ENCODE measurements around the gene STAT6. TPM values are rescaled to one million over a fixed set of nuclear protein-coding genes. Genes with fewer than 3 reads are reported as not detected.
"Not testable (repeated sequence)": the region's sequence is repeated elsewhere in the genome, so short reads cannot be mapped to it uniquely, and the experiment has no call there.

Gene STAT6
- total and polyA plus RNA-seq, 2 donors (not counting 1 experiment from before 2014, with no cell fraction given): 103 to 123 TPM

DNA sequence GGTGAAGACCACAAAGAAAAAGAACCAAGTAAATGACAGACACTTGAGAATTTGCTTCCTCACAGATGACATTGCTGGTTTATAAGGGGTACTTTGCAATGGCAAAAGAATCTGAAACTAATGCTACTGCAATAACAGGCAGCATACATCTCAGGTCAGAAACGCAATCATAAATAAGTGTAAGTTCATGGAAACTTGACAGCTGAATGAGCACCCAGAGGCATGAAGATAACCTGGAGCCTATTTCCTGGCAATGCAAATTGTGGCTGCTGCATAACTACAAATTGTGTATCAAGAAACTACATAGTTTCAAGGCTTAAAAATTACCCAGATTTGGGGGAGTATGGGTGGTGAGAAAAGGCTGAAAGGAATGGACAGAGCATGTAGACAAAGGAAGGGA is 52.7 kb downstream of the STAT6 start:
- Histone ChIP-seq H4K20me1 (ENCODE audit: control insufficient read depth, extremely low read depth, insufficient read depth, low read length) (no peaks in the 10 kb centered on the region), H3K9ac (ENCODE audit: insufficient read depth, low read length) (no peak overlapping the region), H3K79me2 (ENCODE audit: control insufficient read depth, insufficient read depth, low read length) (no peaks in the 10 kb centered on the region), H3K4me1 (ENCODE audit: control insufficient read depth, extremely low read depth, insufficient read depth, low read length) (no peaks in the 10 kb centered on the region), H3K4me3 (replicated peaks in 1 of 4; ENCODE audit: control extremely low read depth in 1 of 4, insufficient read depth in 1 of 4, low read depth in 3 of 4, low read length in 4 of 4) (no peak overlapping the region), H3K27ac (ENCODE audit: insufficient read depth, low read length) (no peak overlapping the region), H3K36me3 (ENCODE audit: control insufficient read depth, insufficient read depth, low read length) (peaks cover 5% of the 10 kb centered on the region), H2AFZ (ENCODE audit: low read length) (no peak overlapping the region), H3K9me3 (ENCODE audit: control insufficient read depth, insufficient read depth, low read depth, low read length) (no peaks in the 10 kb centered on the region), H3K27me3 (ENCODE audit: control insufficient read depth, insufficient read depth, low read length) (no peaks in the 10 kb centered on the region), H3K4me2 (ENCODE audit: extremely low read depth, insufficient read depth, low read length) (no peak overlapping the region)
- DNase-seq (ENCODE audit: low read depth in 2 of 2): no peak
- TF ChIP-seq EZH2 (IDR thresholded peaks at IDR 0.05; ENCODE audit: low read length, missing control alignments): no peak
- TF ChIP-seq, protein P1, sequence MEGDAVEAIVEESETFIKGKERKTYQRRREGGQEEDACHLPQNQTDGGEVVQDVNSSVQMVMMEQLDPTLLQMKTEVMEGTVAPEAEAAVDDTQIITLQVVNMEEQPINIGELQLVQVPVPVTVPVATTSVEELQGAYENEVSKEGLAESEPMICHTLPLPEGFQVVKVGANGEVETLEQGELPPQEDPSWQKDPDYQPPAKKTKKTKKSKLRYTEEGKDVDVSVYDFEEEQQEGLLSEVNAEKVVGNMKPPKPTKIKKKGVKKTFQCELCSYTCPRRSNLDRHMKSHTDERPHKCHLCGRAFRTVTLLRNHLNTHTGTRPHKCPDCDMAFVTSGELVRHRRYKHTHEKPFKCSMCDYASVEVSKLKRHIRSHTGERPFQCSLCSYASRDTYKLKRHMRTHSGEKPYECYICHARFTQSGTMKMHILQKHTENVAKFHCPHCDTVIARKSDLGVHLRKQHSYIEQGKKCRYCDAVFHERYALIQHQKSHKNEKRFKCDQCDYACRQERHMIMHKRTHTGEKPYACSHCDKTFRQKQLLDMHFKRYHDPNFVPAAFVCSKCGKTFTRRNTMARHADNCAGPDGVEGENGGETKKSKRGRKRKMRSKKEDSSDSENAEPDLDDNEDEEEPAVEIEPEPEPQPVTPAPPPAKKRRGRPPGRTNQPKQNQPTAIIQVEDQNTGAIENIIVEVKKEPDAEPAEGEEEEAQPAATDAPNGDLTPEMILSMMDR (conservative IDR thresholded peaks at IDR 0.05 in 1 of 2, IDR thresholded peaks at IDR 0.05 in 1 of 2; ENCODE audit: low read depth in 1 of 2, low read length in 2 of 2): no peak

DNA sequence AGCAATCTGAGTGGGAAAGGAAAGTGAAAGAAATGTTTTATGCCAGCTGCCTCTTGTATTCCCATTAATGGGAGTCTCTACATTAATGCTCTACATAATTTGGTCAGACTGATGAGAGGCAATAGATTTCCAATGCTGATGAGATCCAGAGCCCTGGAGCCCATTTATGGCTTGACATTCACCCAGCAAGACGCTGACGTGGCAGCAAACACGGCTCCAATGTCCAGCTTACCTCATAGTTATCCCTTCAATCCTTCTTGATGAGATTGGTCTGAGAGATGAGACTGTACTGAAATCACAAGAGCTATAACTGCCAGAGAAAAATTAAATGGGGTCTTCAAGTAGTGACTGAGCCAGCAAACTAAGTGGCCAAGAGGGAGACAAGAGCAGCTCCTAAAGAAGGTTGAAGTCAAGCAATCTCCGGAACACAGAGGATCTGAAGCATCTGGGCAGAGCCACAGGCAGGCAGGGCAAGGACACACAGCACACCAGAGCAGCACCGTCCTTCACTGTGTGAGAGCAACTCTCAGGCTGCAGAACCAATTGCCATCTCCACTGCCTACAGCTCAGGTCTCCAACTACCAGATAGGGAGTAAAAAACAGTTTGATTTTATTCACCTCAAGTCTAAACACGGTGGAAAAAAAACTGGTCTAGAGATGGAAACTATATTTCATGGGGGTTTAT is 54.0 kb downstream of the STAT6 start:
- Histone ChIP-seq H3K27ac (ENCODE audit: insufficient read depth, low read length) (no peak overlapping the region), H3K4me2 (ENCODE audit: extremely low read depth, insufficient read depth, low read length) (no peak overlapping the region), H2AFZ (ENCODE audit: low read length) (no peak overlapping the region), H3K9ac (ENCODE audit: insufficient read depth, low read length) (no peak overlapping the region), H4K20me1 (ENCODE audit: control insufficient read depth, extremely low read depth, insufficient read depth, low read length) (no peaks in the 10 kb centered on the region), H3K9me3 (ENCODE audit: control insufficient read depth, insufficient read depth, low read depth, low read length) (no peaks in the 10 kb centered on the region), H3K4me3 (replicated peaks in 1 of 4; ENCODE audit: control extremely low read depth in 1 of 4, insufficient read depth in 1 of 4, low read depth in 3 of 4, low read length in 4 of 4) (no peak overlapping the region), H3K27me3 (ENCODE audit: control insufficient read depth, insufficient read depth, low read length) (no peaks in the 10 kb centered on the region), H3K79me2 (ENCODE audit: control insufficient read depth, insufficient read depth, low read length) (no peaks in the 10 kb centered on the region), H3K36me3 (ENCODE audit: control insufficient read depth, insufficient read depth, low read length) (peaks cover 5% of the 10 kb centered on the region), H3K4me1 (ENCODE audit: control insufficient read depth, extremely low read depth, insufficient read depth, low read length) (no peaks in the 10 kb centered on the region)
- DNase-seq (ENCODE audit: low read depth in 2 of 2): no peak
- no peak for TF ChIP-seq EZH2 (IDR thresholded peaks at IDR 0.05; ENCODE audit: low read length, missing control alignments)
- TF ChIP-seq, protein P1 (conservative IDR thresholded peaks at IDR 0.05 in 1 of 2, IDR thresholded peaks at IDR 0.05 in 1 of 2; ENCODE audit: low read depth in 1 of 2, low read length in 2 of 2): no peak

DNA sequence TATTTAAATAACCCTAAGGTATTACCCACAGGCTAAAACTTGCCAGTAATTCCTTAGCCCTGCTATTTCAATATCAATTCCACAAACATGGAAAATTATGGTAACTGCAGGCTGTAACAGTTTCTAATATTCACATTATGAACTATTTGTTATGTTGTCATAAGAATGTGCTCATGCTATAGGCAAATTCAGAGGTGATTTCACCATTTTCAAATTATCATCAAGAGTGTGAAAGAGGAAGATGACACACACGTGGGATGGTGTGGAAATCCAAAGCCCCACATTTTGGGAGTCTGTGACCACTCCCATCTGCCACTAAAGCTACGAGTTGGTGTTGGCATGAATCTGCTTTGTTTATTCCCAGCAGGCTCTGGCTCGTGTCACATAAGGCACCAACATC is 55.3 kb downstream of the STAT6 start:
- no peaks in the 10 kb centered on the region for H4K20me1 ChIP-seq (ENCODE audit: control insufficient read depth, extremely low read depth, insufficient read depth, low read length)
- no peak for DNase-seq (ENCODE audit: low read depth in 2 of 2)

DNA sequence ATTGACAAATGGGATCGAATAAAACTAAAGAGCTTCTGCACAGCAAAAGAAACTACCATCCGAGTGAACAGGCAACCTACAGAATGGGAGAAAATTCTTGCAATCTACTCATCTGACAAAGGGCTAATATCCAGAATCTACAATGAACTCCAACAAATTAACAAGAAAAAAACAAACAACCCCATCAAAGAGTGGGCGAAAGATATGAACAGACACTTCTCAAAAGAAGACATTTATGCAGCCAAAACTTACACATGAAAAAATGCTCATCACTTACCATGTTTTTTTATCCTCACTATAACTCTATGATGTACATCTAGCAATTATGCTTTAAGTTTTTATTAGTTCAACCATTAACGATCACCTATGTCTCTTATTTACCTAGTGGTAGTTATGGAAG is 57.3 kb downstream of the STAT6 start:
- H2AFZ ChIP-seq (ENCODE audit: low read length); H3K9me3 ChIP-seq (ENCODE audit: control insufficient read depth, insufficient read depth, low read depth, low read length); H3K79me2 ChIP-seq (ENCODE audit: control insufficient read depth, insufficient read depth, low read length); H3K4me3 ChIP-seq (replicated peaks in 1 of 4; ENCODE audit: control extremely low read depth in 1 of 4, insufficient read depth in 1 of 4, low read depth in 3 of 4, low read length in 4 of 4); H3K9ac ChIP-seq (ENCODE audit: insufficient read depth, low read length); H3K4me1 ChIP-seq (ENCODE audit: control insufficient read depth, extremely low read depth, insufficient read depth, low read length); DNase-seq (ENCODE audit: low read depth in 2 of 2); H3K4me2 ChIP-seq (ENCODE audit: extremely low read depth, insufficient read depth, low read length); H4K20me1 ChIP-seq (ENCODE audit: control insufficient read depth, extremely low read depth, insufficient read depth, low read length); H3K27me3 ChIP-seq (ENCODE audit: control insufficient read depth, insufficient read depth, low read length); H3K27ac ChIP-seq (ENCODE audit: insufficient read depth, low read length); H3K36me3 ChIP-seq (ENCODE audit: control insufficient read depth, insufficient read depth, low read length): not testable (repeated sequence)

More for the DNA sequence above, 55.3 kb downstream of the STAT6 start:
- TF ChIP-seq, protein P1 (conservative IDR thresholded peaks at IDR 0.05 in 1 of 2, IDR thresholded peaks at IDR 0.05 in 1 of 2; ENCODE audit: low read depth in 1 of 2, low read length in 2 of 2): no peak
- Histone ChIP-seq H2AFZ (ENCODE audit: low read length) (no peak overlapping the region), H3K9me3 (ENCODE audit: control insufficient read depth, insufficient read depth, low read depth, low read length) (no peaks in the 10 kb centered on the region), H3K4me2 (ENCODE audit: extremely low read depth, insufficient read depth, low read length) (no peak overlapping the region), H3K27me3 (ENCODE audit: control insufficient read depth, insufficient read depth, low read length) (no peaks in the 10 kb centered on the region), H3K9ac (ENCODE audit: insufficient read depth, low read length) (no peak overlapping the region), H3K36me3 (ENCODE audit: control insufficient read depth, insufficient read depth, low read length) (peaks cover 5% of the 10 kb centered on the region), H3K4me1 (ENCODE audit: control insufficient read depth, extremely low read depth, insufficient read depth, low read length) (no peaks in the 10 kb centered on the region), H3K4me3 (replicated peaks in 1 of 4; ENCODE audit: control extremely low read depth in 1 of 4, insufficient read depth in 1 of 4, low read depth in 3 of 4, low read length in 4 of 4) (no peak overlapping the region), H3K27ac (ENCODE audit: insufficient read depth, low read length) (no peak overlapping the region), H3K79me2 (ENCODE audit: control insufficient read depth, insufficient read depth, low read length) (no peaks in the 10 kb centered on the region)

DNA sequence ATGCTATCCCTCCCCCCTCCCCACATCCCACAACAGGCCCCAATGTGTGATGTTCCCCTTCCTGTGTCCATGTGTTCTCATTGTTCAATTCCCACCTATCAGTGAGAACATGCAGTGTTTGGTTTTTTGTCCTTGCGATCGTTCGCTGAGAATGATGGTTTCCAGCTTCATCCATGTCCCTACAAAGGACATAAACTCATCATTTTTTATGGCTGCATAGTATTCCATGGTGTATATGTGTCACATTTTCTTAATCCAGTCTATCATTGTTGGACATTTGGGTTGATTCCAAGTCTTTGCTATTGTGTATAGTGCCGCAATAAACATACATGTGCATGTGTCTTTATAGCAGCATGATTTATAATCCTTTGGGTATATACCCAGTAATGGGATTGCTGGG is 58.0 kb downstream of the STAT6 start:
- not testable (repeated sequence) for H3K9ac ChIP-seq (ENCODE audit: insufficient read depth, low read length); H3K4me2 ChIP-seq (ENCODE audit: extremely low read depth, insufficient read depth, low read length); H3K36me3 ChIP-seq (ENCODE audit: control insufficient read depth, insufficient read depth, low read length); H3K4me1 ChIP-seq (ENCODE audit: control insufficient read depth, extremely low read depth, insufficient read depth, low read length); H3K4me3 ChIP-seq (replicated peaks in 1 of 4; ENCODE audit: control extremely low read depth in 1 of 4, insufficient read depth in 1 of 4, low read depth in 3 of 4, low read length in 4 of 4); H3K27ac ChIP-seq (ENCODE audit: insufficient read depth, low read length); H2AFZ ChIP-seq (ENCODE audit: low read length); H3K79me2 ChIP-seq (ENCODE audit: control insufficient read depth, insufficient read depth, low read length); DNase-seq (ENCODE audit: low read depth in 2 of 2); H3K27me3 ChIP-seq (ENCODE audit: control insufficient read depth, insufficient read depth, low read length); H3K9me3 ChIP-seq (ENCODE audit: control insufficient read depth, insufficient read depth, low read depth, low read length); H4K20me1 ChIP-seq (ENCODE audit: control insufficient read depth, extremely low read depth, insufficient read depth, low read length)
